Ovary (tissue), 9 donors: ENCODE results near the gene SDC3. TPM values are rescaled to one million over a fixed set of nuclear protein-coding genes. Genes with fewer than 3 reads are reported as not detected.

Experiments
- DNase-seq, 5 donors: peaks; one replicate each; pipeline ENCODE4 v3.0.0-alpha.2; 2019 to 2020
- H3K27ac ChIP-seq, 2 donors: fragments of 200-600 bp; one replicate each; pipeline versions ENCODE4 v1.5.1 to v1.8.0; 2019 to 2022
- H3K27me3 ChIP-seq: fragments of 200-600 bp; one replicate; pipeline ENCODE4 v1.8.0; 2022
- H3K36me3 ChIP-seq: fragments of 200-600 bp; sonication (generic); one replicate; pipeline ENCODE4 v1.5.1; 2019
- H3K4me1 ChIP-seq: one replicate; pipeline ENCODE4 v1.8.1; 2013; ENCODE audit warnings: mild to moderate bottlenecking, moderate library complexity; ENCODE audit not compliant: insufficient read depth
- H3K4me3 ChIP-seq: fragments of 200-600 bp; sonication (generic); one replicate; pipeline ENCODE4 v1.5.1; 2017
- H3K9me3 ChIP-seq, 2 donors: fragments of 200-600 bp in 1 of 2; sonication (generic) in 1 of 2; one replicate each; pipeline versions ENCODE4 v1.5.1 to v1.8.1; 2013 to 2019; ENCODE audit warnings: mild to moderate bottlenecking in 1 of 2, moderate library complexity in 1 of 2
- CTCF ChIP-seq, 3 donors: fragments of 450-650 bp in 2 of 3; fragments of 200-600 bp in 1 of 3; IDR thresholded peaks; one replicate each; pipeline versions ENCODE4 v1.5.1 to v1.8.0; 2016 to 2022; ENCODE audit warnings: antibody characterized with exemption in 3 of 3, mild to moderate bottlenecking in 1 of 3
- EP300 ChIP-seq: sonication (generic); formaldehyde crosslinking; IDR thresholded peaks from one replicate; pipeline ENCODE4 v1.6.1; 2017; ENCODE audit warnings: antibody characterized with exemption
- POLR2A ChIP-seq: fragments of 450-650 bp; IDR thresholded peaks from one replicate; pipeline ENCODE4 v1.6.1; 2017; ENCODE audit warnings: antibody characterized with exemption, mild to moderate bottlenecking, moderate library complexity
- WGBS, 3 donors: extraction: QIAGEN DNeasy Blood & Tissue Kit in 1 of 3; methylation state at CpG; one replicate each; pipeline versions ENCODE4 v1.1.5 to v1.1.7; 2013 to 2017; 5-methylcytosine and 5-hydroxymethylcytosine counted together
- intact Hi-C, 4 donors: fragments of 100-400 bp; cut with DNase I; formaldehyde crosslinking; loops; one replicate each; pipeline versions ENCODE4 v1.11.0 to v1.15.1; 2022 to 2023
- polyA plus RNA-seq, 2 donors: library from polyadenylated mRNA; stranded (reverse); fragments of 200-250 nt in 1 of 2; fragments of 350-450 nt in 1 of 2; fragmentation: Illumina TruSeq in 1 of 2; extraction: RNeasy Lipid Tissue Mini Kit (QIAGEN cat#74804) in 1 of 2; gene quantifications; one replicate each; pipeline ENCODE4 v1.2.3, GENCODE V29; 2013 to 2014
- total RNA-seq, 7 donors: library from RNA; depleted of rRNA in 2 of 7; stranded (reverse); fragments of >200 nt in 2 of 7; fragmentation: NEBNext Ultra II Directional in 3 of 7; extraction: Animal tissue kit (Norgen Biotek cat#: 25700) in 3 of 7; gene quantifications; one replicate each; pipeline versions ENCODE4 v1.1.0 to v1.2.4, GENCODE V29; 2016 to 2023
- donor health status: DM: no; HTN: no; CAD: no; lungs with moderate emphysema.
- donor health status: DM: no; HTN: no; CAD: no.
- donor health status: Bipolar disorder and iron deficiency.
- donor health status: DM: yes; HTN: yes; CAD: no.
- donor health status: DM: no; HTN: no; CAD: no.
- donor health status: DM: yes; HTN: yes; CAD: no.

SDC3 gene
- total and polyA plus RNA-seq, 9 donors = 4.2 to 31.0 (median 23.0) TPM

- intact Hi-C loops = no loop called here
- no peak overlapping the region for H3K27ac ChIP-seq
- peak in 4 of 5 donors; percentile 34 to 58 (median 47) for DNase-seq
- H3K36me3 ChIP-seq = no peaks in the 10 kb centered on the region
- TF ChIP-seq CTCF (IDR thresholded peaks at IDR 0.05) = no peak
- no peak for TF ChIP-seq EP300
- no peak for TF ChIP-seq POLR2A
- no peaks in the 10 kb centered on the region for H3K27me3 ChIP-seq
- H3K9me3 ChIP-seq = no peaks in the 10 kb centered on the region
- no peaks in the 10 kb centered on the region for H3K4me1 ChIP-seq
- WGBS, 3 donors = 35 to 56% (median 37%) methylated on average over 16 to 17 of the region's 17 CpGs
- H3K4me3 ChIP-seq = no peak overlapping the region
Observed at GRCh38 chr1:30847358-30847972, 61.1 kb downstream of the SDC3 start.

GRCh38 chr1:30846587-30846986, 62.0 kb downstream of the SDC3 start:
- 87 to 90% (median 87%) methylated on average over 6 of the region's 6 CpGs for WGBS, 3 donors
- intact Hi-C loops = no loop called here

GRCh38 chr1:30845904-30846290, 62.7 kb downstream of the SDC3 start:
- no peaks in the 10 kb centered on the region for H3K27me3 ChIP-seq
- H3K27ac ChIP-seq = no peak overlapping the region
- no peak overlapping the region for H3K4me3 ChIP-seq
- DNase-seq = no peak
- no peaks in the 10 kb centered on the region for H3K36me3 ChIP-seq
- 60 to 61% (median 61%) methylated on average over 7 of the region's 7 CpGs for WGBS, 3 donors
- no peaks in the 10 kb centered on the region for H3K4me1 ChIP-seq
- intact Hi-C loops = no loop called here
- TF ChIP-seq POLR2A (no peak), EP300 (no peak), CTCF (IDR thresholded peaks at IDR 0.05) (no peak)
- no peaks in the 10 kb centered on the region for H3K9me3 ChIP-seq

More at GRCh38 chr1:30846587-30846986, 62.0 kb downstream of the SDC3 start:
- no peak for DNase-seq
- Histone ChIP-seq H3K4me3 (no peak overlapping the region), H3K4me1 (no peaks in the 10 kb centered on the region), H3K36me3 (no peaks in the 10 kb centered on the region), H3K27ac (no peak overlapping the region), H3K9me3 (no peaks in the 10 kb centered on the region), H3K27me3 (no peaks in the 10 kb centered on the region)
- TF ChIP-seq EP300 = no peak
- TF ChIP-seq CTCF (IDR thresholded peaks at IDR 0.05) = no peak
- TF ChIP-seq POLR2A = no peak

GRCh38 chr1:30845237-30845903, 63.2 kb downstream of the SDC3 start:
- no peaks in the 10 kb centered on the region for H3K9me3 ChIP-seq
- 45 to 56% (median 52%) methylated on average over 10 of the region's 10 CpGs for WGBS, 3 donors
- DNase-seq = no peak
- H3K4me1 ChIP-seq = no peaks in the 10 kb centered on the region
- intact Hi-C loops = no loop called here
- no peak overlapping the region for H3K4me3 ChIP-seq
- H3K36me3 ChIP-seq = no peaks in the 10 kb centered on the region
- H3K27me3 ChIP-seq = no peaks in the 10 kb centered on the region
- TF ChIP-seq EP300 (no peak), CTCF (IDR thresholded peaks at IDR 0.05) (no peak), POLR2A (no peak)
- no peak overlapping the region for H3K27ac ChIP-seq
